DOHH2 (cell line): Measurements from ENCODE around the gene SGSH.

Source experiments
- H3F3A ChIP-seq: fragments of 200-600 bp; sonication (generic), shearing (Covaris generic); 2 replicates; pipeline ENCODE4 v1.6.0; 2016; ENCODE audit warnings: antibody characterized with exemption, mild to moderate bottlenecking; ENCODE audit not compliant: control insufficient read depth, insufficient read depth
- H3K27ac ChIP-seq: fragments of 200-600 bp; sonication (generic); 2 replicates; pipeline ENCODE4 v1.5.1; 2014; ENCODE audit warnings: low read depth, mild to moderate bottlenecking, low read length, moderate library complexity
- H3K27me3 ChIP-seq: fragments of 200-600 bp; sonication (generic); 2 replicates; pipeline ENCODE4 v1.6.1; 2014; ENCODE audit warnings: mild to moderate bottlenecking, low read length, mixed read lengths; ENCODE audit not compliant: control insufficient read depth
- H3K36me3 ChIP-seq: fragments of 200-600 bp; sonication (generic); 2 replicates; pipeline ENCODE4 v1.6.1; 2014; ENCODE audit warnings: mild to moderate bottlenecking, low read length, moderate library complexity, mixed read lengths; ENCODE audit not compliant: control insufficient read depth
- H3K4me1 ChIP-seq: fragments of 200-600 bp; sonication (generic); 2 replicates; pipeline ENCODE4 v1.6.1; 2014; ENCODE audit warnings: mild to moderate bottlenecking, low read length, mixed read lengths; ENCODE audit not compliant: control insufficient read depth
- H3K4me2 ChIP-seq: fragments of 200-600 bp; sonication (generic); 2 replicates; pipeline ENCODE4 v1.6.0; 2014; ENCODE audit warnings: mild to moderate bottlenecking, low read length, moderate library complexity
- H3K4me3 ChIP-seq: fragments of 200-600 bp; sonication (generic); 2 replicates; pipeline ENCODE4 v1.5.1; 2014; ENCODE audit warnings: mild to moderate bottlenecking, low read length, mixed read lengths
- H3K79me2 ChIP-seq: fragments of 200-600 bp; sonication (generic); 2 replicates; pipeline ENCODE4 v1.6.1; 2014; ENCODE audit warnings: mild to moderate bottlenecking, low read length, mixed read lengths; ENCODE audit not compliant: control insufficient read depth
- H3K9me2 ChIP-seq: fragments of 200-600 bp; sonication (generic); replicated peaks from 2 replicates; pipeline ENCODE4 v1.6.1; 2014; ENCODE audit warnings: mild to moderate bottlenecking, low read length, mixed read lengths; ENCODE audit not compliant: control insufficient read depth
- H3K9me3 ChIP-seq: fragments of 200-600 bp; sonication (generic); 2 replicates; pipeline ENCODE4 v1.6.1; 2014; ENCODE audit warnings: antibody characterized with exemption, low read length, mixed read lengths; ENCODE audit not compliant: control insufficient read depth, insufficient read depth
- H4K20me1 ChIP-seq: fragments of 200-600 bp; sonication (generic); 2 replicates; pipeline ENCODE4 v1.6.0; 2014; ENCODE audit warnings: low read depth, mild to moderate bottlenecking, antibody characterized with exemption, low read length, moderate library complexity; ENCODE audit not compliant: control insufficient read depth, insufficient read depth
- CTCF ChIP-seq: fragments of 200-600 bp; sonication (generic); IDR thresholded peaks from one replicate; pipeline ENCODE4 v1.5.1; 2014; ENCODE audit warnings: antibody characterized with exemption, mild to moderate bottlenecking, low read depth, low read length; ENCODE audit not compliant: poor library complexity, severe bottlenecking
- EZH2phosphoT487 ChIP-seq: fragments of 200-600 bp; sonication (generic); IDR thresholded peaks from 2 replicates; pipeline ENCODE4 v1.6.1; 2017; ENCODE audit warnings: borderline replicate concordance, mild to moderate bottlenecking, antibody characterized with exemption, low read length, moderate library complexity, mixed read lengths

Gene SGSH

DNA sequence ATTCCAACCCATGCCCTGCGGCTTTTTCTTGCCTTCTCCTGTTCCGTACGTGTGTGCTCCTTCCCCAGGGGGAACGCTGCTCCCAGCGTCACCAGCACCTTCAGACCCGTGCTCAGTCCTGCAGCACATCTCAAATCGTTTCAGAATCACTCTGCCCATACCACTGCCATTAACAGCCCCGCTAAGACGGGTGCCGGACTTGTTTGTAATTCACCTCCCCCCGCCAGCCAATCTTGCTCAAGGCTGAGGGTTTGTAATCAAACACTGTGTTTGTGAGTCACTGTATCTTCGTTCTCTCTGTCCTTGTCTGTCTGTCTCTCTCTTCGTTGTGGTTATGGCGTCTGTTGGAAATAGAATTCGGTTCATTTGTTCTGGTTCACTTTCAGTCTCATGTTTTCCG is 33.0 kb downstream of the SGSH start:
- Histone ChIP-seq H3K9me3 (no peaks in the 10 kb centered on the region), H3K36me3 (no peaks in the 10 kb centered on the region), H3K4me3 (no peak overlapping the region), H3K27me3 (no peaks in the 10 kb centered on the region), H4K20me1 (no peaks in the 10 kb centered on the region), H3K4me1 (no peaks in the 10 kb centered on the region), H3K4me2 (no peak overlapping the region), H3K9me2 (no peaks in the 10 kb centered on the region), H3K27ac (no peak overlapping the region), H3K79me2 (no peaks in the 10 kb centered on the region), H3F3A (no peaks in the 10 kb centered on the region)
- TF ChIP-seq CTCF (no peak), EZH2phosphoT487 (no peak)

- Histone ChIP-seq H4K20me1 (no peaks in the 10 kb centered on the region), H3K27ac (no peak overlapping the region), H3K4me2 (no peak overlapping the region), H3K27me3 (no peaks in the 10 kb centered on the region), H3K79me2 (no peaks in the 10 kb centered on the region), H3K4me1 (no peaks in the 10 kb centered on the region), H3K36me3 (no peaks in the 10 kb centered on the region), H3F3A (no peaks in the 10 kb centered on the region), H3K4me3 (no peak overlapping the region), H3K9me2 (no peaks in the 10 kb centered on the region), H3K9me3 (no peaks in the 10 kb centered on the region)
- TF ChIP-seq EZH2phosphoT487 (no peak), CTCF (no peak)
Observed at GRCh38 chr17:80185968-80186367, 34.2 kb downstream of the SGSH start.

GRCh38 chr17:80184423-80184714 is 35.8 kb downstream of the SGSH start:
- Histone ChIP-seq H3K4me1 (no peaks in the 10 kb centered on the region), H3K27ac (no peak overlapping the region), H3K27me3 (no peaks in the 10 kb centered on the region), H3K4me3 (no peak overlapping the region), H3F3A (no peaks in the 10 kb centered on the region), H3K36me3 (no peaks in the 10 kb centered on the region), H3K9me2 (no peaks in the 10 kb centered on the region), H3K79me2 (no peaks in the 10 kb centered on the region), H3K9me3 (no peaks in the 10 kb centered on the region), H4K20me1 (no peaks in the 10 kb centered on the region), H3K4me2 (no peak overlapping the region)
- TF ChIP-seq EZH2phosphoT487 (no peak), CTCF (no peak)
